Endodermal cell (in vitro differentiated cells): ENCODE data around the gene AOC1. TPM values are rescaled to one million over a fixed set of nuclear protein-coding genes. Genes with fewer than 3 reads are reported as not detected.

Experiments
- DNase-seq: peaks from one replicate; pipeline ENCODE4 v3.0.0-alpha.2; 2017
- H3K27ac ChIP-seq: 2 replicates; pipeline ENCODE4 v1.5.1; 2013; ENCODE audit warnings: mild to moderate bottlenecking, low read depth, low read length, moderate library complexity
- H3K27me3 ChIP-seq: 2 replicates; pipeline ENCODE4 v1.6.1; 2013; ENCODE audit warnings: mild to moderate bottlenecking, low read length, moderate library complexity; ENCODE audit not compliant: insufficient read depth, control insufficient read depth, poor library complexity, severe bottlenecking
- H3K36me3 ChIP-seq: 2 replicates; pipeline ENCODE4 v1.7.0; 2013; ENCODE audit warnings: mild to moderate bottlenecking, low read length, moderate library complexity; ENCODE audit not compliant: control insufficient read depth, insufficient read depth
- H3K4me1 ChIP-seq: one replicate; pipeline ENCODE4 v1.7.0; 2013; ENCODE audit warnings: low read length; ENCODE audit not compliant: control insufficient read depth, insufficient read depth
- H3K4me3 ChIP-seq: 2 replicates; pipeline ENCODE4 v1.5.1; 2013; ENCODE audit warnings: mild to moderate bottlenecking, low read length, moderate library complexity
- H3K9ac ChIP-seq: 2 replicates; pipeline ENCODE4 v1.6.1; 2013; ENCODE audit warnings: mild to moderate bottlenecking, low read length, moderate library complexity; ENCODE audit not compliant: poor library complexity, severe bottlenecking; ENCODE audit errors: extremely low read depth
- H3K9me3 ChIP-seq: 2 replicates; pipeline ENCODE4 v1.6.1; 2013; ENCODE audit warnings: mild to moderate bottlenecking, low read length, moderate library complexity; ENCODE audit not compliant: control insufficient read depth
- H3K27ac Mint-ChIP-seq: 2 replicates; pipeline ENCODE4 v1.8.0; 2020; ENCODE audit warnings: mixed read lengths
- H3K27me3 Mint-ChIP-seq: 2 replicates; pipeline ENCODE4 v1.8.0; 2021; ENCODE audit warnings: mild to moderate bottlenecking, mixed read lengths; ENCODE audit not compliant: insufficient read depth
- H3K36me3 Mint-ChIP-seq: 2 replicates; pipeline ENCODE4 v1.8.0; 2020; ENCODE audit warnings: low read depth, mixed read lengths
- H3K4me1 Mint-ChIP-seq: 2 replicates; pipeline ENCODE4 v1.8.0; 2020; ENCODE audit warnings: mixed read lengths
- H3K4me3 Mint-ChIP-seq: 2 replicates; pipeline ENCODE4 v1.8.0; 2020; ENCODE audit warnings: mild to moderate bottlenecking, moderate library complexity, mixed read lengths
- H3K9me3 Mint-ChIP-seq: 2 replicates; pipeline ENCODE4 v1.8.0; 2020; ENCODE audit warnings: mild to moderate bottlenecking, mixed read lengths
- CTCF ChIP-seq: fragments of 200-600 bp; sonication (generic); conservative IDR thresholded peaks from 2 replicates; pipeline ENCODE4 v1.5.0; 2021; ENCODE audit warnings: antibody characterized with exemption, mild to moderate bottlenecking
- WGBS, 2 experiments: methylation state at CpG; one replicate each; pipeline versions ENCODE4 v1.1.5 to v1.1.7; 2013; ENCODE audit warnings: missing lambda C conversion rate in 2 of 2, mixed read lengths in 1 of 2; ENCODE audit not compliant: insufficient coverage in 1 of 2, insufficient read length in 1 of 2; 5-methylcytosine and 5-hydroxymethylcytosine counted together
- total RNA-seq, 2 donors: library from RNA; stranded (reverse); fragmentation: NEBNext Ultra II Directional in 1 of 2; extraction: Animal tissue kit (Norgen Biotek cat#: 25700) in 1 of 2; gene quantifications; 2 replicates in 1 of 2; 3 replicates in 1 of 2; pipeline ENCODE4 v1.2.1, GENCODE V29; 2021

Gene AOC1
- total RNA-seq, 2 donors from 2014 or later = not detected

- H3K9ac ChIP-seq = no peak overlapping the region
- no peak for TF ChIP-seq CTCF
- H3K4me1 ChIP-seq = no peaks in the 10 kb centered on the region
- Mint-ChIP-seq H3K9me3 (no peaks in the 10 kb centered on the region), H3K27ac (no peak overlapping the region), H3K4me3 (no peak overlapping the region), H3K36me3 (no peaks in the 10 kb centered on the region), H3K4me1 (no peaks in the 10 kb centered on the region), H3K27me3 (peaks cover 50% of the 10 kb centered on the region)
- no peaks in the 10 kb centered on the region for H3K9me3 ChIP-seq
- no peak overlapping the region for H3K4me3 ChIP-seq
- 80 to 85% methylated on average over 6 to 8 of the region's 8 CpGs for WGBS, 2 experiments
- H3K36me3 ChIP-seq = no peaks in the 10 kb centered on the region
- H3K27ac ChIP-seq = no peak overlapping the region
- DNase-seq = no peak
- H3K27me3 ChIP-seq = peaks cover 37% of the 10 kb centered on the region
Measured at GRCh38 chr7:150900675-150901074, 48.4 kb downstream of the AOC1 start.

- H3K36me3 ChIP-seq = no peaks in the 10 kb centered on the region
- Mint-ChIP-seq H3K27ac (no peak overlapping the region), H3K9me3 (no peaks in the 10 kb centered on the region), H3K27me3 (peaks cover 57% of the 10 kb centered on the region), H3K36me3 (no peaks in the 10 kb centered on the region), H3K4me1 (no peaks in the 10 kb centered on the region), H3K4me3 (no peak overlapping the region)
- no peak for TF ChIP-seq CTCF
- peaks cover 44% of the 10 kb centered on the region for H3K27me3 ChIP-seq
- H3K9ac ChIP-seq = no peak overlapping the region
- DNase-seq = no peak
- no peaks in the 10 kb centered on the region for H3K4me1 ChIP-seq
- H3K4me3 ChIP-seq = no peak overlapping the region
- 66 to 68% methylated on average over 6 to 15 of the region's 15 CpGs for WGBS, 2 experiments
- no peak overlapping the region for H3K27ac ChIP-seq
- no peaks in the 10 kb centered on the region for H3K9me3 ChIP-seq
Measured at GRCh38 chr7:150901160-150902035, 49.1 kb downstream of the AOC1 start.

- H3K36me3 ChIP-seq = no peaks in the 10 kb centered on the region
- Mint-ChIP-seq H3K4me3 (no peak overlapping the region), H3K27ac (no peak overlapping the region), H3K4me1 (no peaks in the 10 kb centered on the region), H3K36me3 (no peaks in the 10 kb centered on the region), H3K9me3 (no peaks in the 10 kb centered on the region), H3K27me3 (peaks cover 62% of the 10 kb centered on the region)
- H3K9me3 ChIP-seq = no peaks in the 10 kb centered on the region
- no peak overlapping the region for H3K4me3 ChIP-seq
- no peaks in the 10 kb centered on the region for H3K4me1 ChIP-seq
- no peak overlapping the region for H3K9ac ChIP-seq
- peaks cover 49% of the 10 kb centered on the region for H3K27me3 ChIP-seq
- no peak overlapping the region for H3K27ac ChIP-seq
- DNase-seq = no peak
- no peak for TF ChIP-seq CTCF
- WGBS, 2 experiments = 88 to 92% methylated on average over 11 to 14 of the region's 14 CpGs
Measured at GRCh38 chr7:150902078-150903033, 50.0 kb downstream of the AOC1 start.
